ENCODE results near the gene ABCA4.

- no peak for TF ChIP-seq POLR2A (IDR thresholded peaks at IDR 0.05; ENCODE audit: low read depth, low read length)
- no peak for TF ChIP-seq POLR2AphosphoS5 (IDR thresholded peaks at IDR 0.05; ENCODE audit: low read depth, low read length)
- no peak for TF ChIP-seq POU2F2 (IDR thresholded peaks at IDR 0.05; ENCODE audit: low read depth, low read length)
- TF ChIP-seq TAF1 (IDR thresholded peaks at IDR 0.05; ENCODE audit: low read depth, low read length): no peak
- TF ChIP-seq SPI1 (IDR thresholded peaks at IDR 0.05; ENCODE audit: low read depth, low read length): no peak
These were observed 105.5 kb downstream of the ABCA4 start for GRCh38 chr1:94015489-94015817.

Measured in GM12891 (cell line).